HCT116 (cell line): ENCODE measurements around the gene MKNK1. TPM values are rescaled to one million over a fixed set of nuclear protein-coding genes. Genes with fewer than 3 reads are reported as not detected.

Experiments used
- ATAC-seq: fragments of 200-7000 bp; cut with Tn5 transposase; 2 replicates; pipeline ENCODE4 v1.9.1; 2020; ENCODE audit warnings: mild to moderate bottlenecking, moderate library complexity
- BruUV-seq: library from RNA; stranded (reverse); fragments of 400-500 nt; replicated peaks from 2 replicates; lab custom pipeline; 2021; lab: Mats Ljungman, UMichigan
- CTCF ChIA-PET: fragments of 300-600 bp; sonication (Branson Sonifier 250); formaldehyde crosslinking; loops from one replicate; lab custom pipeline; 2021; ENCODE audit warnings: antibody characterized with exemption; lab: Charles Lee
- POLR2A ChIA-PET: fragments of 300-600, 350-600 bp; sonication (Branson Sonifier 250); formaldehyde crosslinking; loops from one replicate; lab custom pipeline; 2021; ENCODE audit warnings: antibody characterized with exemption; lab: Charles Lee
- RAD21 ChIA-PET, 2 experiments: fragments of 300-600 bp; sonication (Branson Sonifier 250); formaldehyde crosslinking; loops; one replicate each; lab custom pipeline; 2023; ENCODE audit warnings: low total read pairs in 2 of 2; ENCODE audit not compliant: uncharacterized antibody in 2 of 2, unreplicated experiment in 2 of 2, low non-redundant PET in 1 of 2; lab: Charles Lee
- DNase-seq: peaks from one replicate; pipeline ENCODE4 v3.0.0-alpha.2; 2010; ENCODE audit warnings: low read depth, low spot score
- H2AFZ ChIP-seq: fragments of 200-600 bp; shearing (Covaris generic), sonication (generic); 2 replicates; pipeline ENCODE4 v1.6.1; 2017; ENCODE audit warnings: low read depth, mixed run types, mixed read lengths, antibody characterized with exemption, low read length; ENCODE audit not compliant: poor library complexity, severe bottlenecking
- H3K27ac ChIP-seq: 2 replicates; pipeline ENCODE4 v1.5.1; 2012; ENCODE audit warnings: low read depth, low read length
- H3K27me3 ChIP-seq: fragments of 200-600 bp; sonication (generic); 2 replicates; pipeline ENCODE4 v1.6.1; 2016; ENCODE audit warnings: mixed run types, low read length, mixed read lengths; ENCODE audit not compliant: insufficient read depth
- H3K36me3 ChIP-seq, 2 experiments: fragments of 200-500 bp in 1 of 2; fragments of 200-600 bp in 1 of 2; sonication (Bioruptor generic) in 1 of 2; sonication (generic) in 1 of 2; 2 replicates each; pipeline versions ENCODE4 v1.5.1 to v1.6.1; 2014 to 2016; ENCODE audit warnings: low read length in 2 of 2, inconsistent platforms in 1 of 2, mixed read lengths in 1 of 2, mixed run types in 1 of 2; ENCODE audit not compliant: insufficient read depth in 2 of 2, control insufficient read depth in 1 of 2
- H3K4me1 ChIP-seq, 2 experiments: fragments of 200-600 bp in 1 of 2; sonication (generic) in 1 of 2; 2 replicates each; pipeline versions ENCODE4 v1.5.1 to v1.6.1; 2012 to 2017; ENCODE audit warnings: low read length in 2 of 2, inconsistent platforms in 1 of 2, mild to moderate bottlenecking in 1 of 2, mixed read lengths in 1 of 2, mixed run types in 1 of 2, moderate library complexity in 1 of 2; ENCODE audit not compliant: insufficient read depth in 2 of 2, control insufficient read depth in 1 of 2
- H3K4me2 ChIP-seq: fragments of 200-600 bp; sonication (generic); 2 replicates; pipeline ENCODE4 v1.6.1; 2017; ENCODE audit warnings: mixed run types, low read length, mixed read lengths
- H3K4me3 ChIP-seq, 2 experiments: fragments of 200-600 bp in 1 of 2; sonication (generic) in 1 of 2; replicated peaks in 1 of 2; 2 replicates each; pipeline ENCODE4 v1.5.1; 2011 to 2016; ENCODE audit warnings: low read length in 2 of 2, control low read depth in 1 of 2, low read depth in 1 of 2, mild to moderate bottlenecking in 1 of 2, mixed read lengths in 1 of 2, mixed run types in 1 of 2
- H3K79me2 ChIP-seq: fragments of 200-600 bp; sonication (generic); 2 replicates; pipeline ENCODE4 v1.6.1; 2017; ENCODE audit warnings: mild to moderate bottlenecking, mixed run types, low read length, moderate library complexity, mixed read lengths; ENCODE audit not compliant: insufficient read depth
- H3K9ac ChIP-seq: fragments of 200-600 bp; sonication (generic); 2 replicates; pipeline ENCODE4 v1.6.1; 2016; ENCODE audit warnings: low read length, mixed read lengths
- H3K9me2 ChIP-seq: fragments of 200-600 bp; sonication (generic), shearing (Covaris generic); 2 replicates; pipeline ENCODE4 v1.6.1; 2017; ENCODE audit warnings: mixed run types, mild to moderate bottlenecking, moderate library complexity; ENCODE audit not compliant: insufficient read depth
- H3K9me3 ChIP-seq, 2 experiments: fragments of 200-500 bp in 1 of 2; fragments of 200-600 bp in 1 of 2; sonication (Bioruptor generic) in 1 of 2; sonication (generic) in 1 of 2; 2 replicates each; pipeline ENCODE4 v1.6.1; 2014 to 2017; ENCODE audit warnings: low read length in 2 of 2, mixed read lengths in 2 of 2, inconsistent platforms in 1 of 2, low read depth in 1 of 2, mild to moderate bottlenecking in 1 of 2, mixed run types in 1 of 2, moderate library complexity in 1 of 2; ENCODE audit not compliant: control insufficient read depth in 1 of 2, insufficient read depth in 1 of 2
- H4K20me1 ChIP-seq: fragments of 200-600 bp; sonication (generic), shearing (Covaris generic); 2 replicates; pipeline ENCODE4 v1.6.1; 2017; ENCODE audit warnings: mixed run types, mild to moderate bottlenecking, moderate library complexity; ENCODE audit not compliant: insufficient read depth
- ATF3 ChIP-seq: IDR thresholded peaks from 2 replicates; pipeline ENCODE4 v1.6.1; 2012
- CBX3 ChIP-seq: IDR thresholded peaks from 2 replicates; pipeline ENCODE4 v1.6.1; 2012; ENCODE audit warnings: low read depth
- CEBPB ChIP-seq: IDR thresholded peaks from 2 replicates; pipeline ENCODE4 v1.6.1; 2012; ENCODE audit warnings: low read depth
- CTCF ChIP-seq, 3 experiments: fragments of 200-600 bp in 1 of 3; sonication (generic) in 1 of 3; IDR thresholded peaks in 2 of 3; conservative IDR thresholded peaks in 1 of 3; 2 replicates each; pipeline ENCODE4 v1.5.1; 2012 to 2017; ENCODE audit warnings: low read depth in 2 of 3, low read length in 2 of 3, antibody characterized with exemption in 1 of 3, borderline replicate concordance in 1 of 3, control low read depth in 1 of 3, mild to moderate bottlenecking in 1 of 3, mixed read lengths in 1 of 3, mixed run types in 1 of 3, moderate library complexity in 1 of 3; ENCODE audit not compliant: insufficient read depth in 1 of 3
- EGR1 ChIP-seq: IDR thresholded peaks from 2 replicates; pipeline ENCODE4 v1.6.1; 2012; ENCODE audit warnings: low read depth
- EZH2 ChIP-seq: fragments of 200-600 bp; sonication (generic); IDR thresholded peaks from 2 replicates; pipeline ENCODE4 v1.6.1; 2017; ENCODE audit warnings: antibody characterized with exemption, mixed run types
- EZH2phosphoT487 ChIP-seq: fragments of 200-600 bp; IDR thresholded peaks from 2 replicates; pipeline ENCODE4 v1.6.1; 2018; ENCODE audit warnings: antibody characterized with exemption, borderline replicate concordance
- FOSL1 ChIP-seq: IDR thresholded peaks from 2 replicates; pipeline ENCODE4 v1.6.1; 2012; ENCODE audit warnings: low read depth
- JUND ChIP-seq: IDR thresholded peaks from 2 replicates; pipeline ENCODE4 v1.6.1; 2012
- MAX ChIP-seq: IDR thresholded peaks from 2 replicates; pipeline ENCODE4 v1.6.1; 2012
- POLR2AphosphoS5 ChIP-seq: IDR thresholded peaks from 2 replicates; pipeline ENCODE4 v1.6.1; 2011; ENCODE audit warnings: mild to moderate bottlenecking, low read depth, low read length, moderate library complexity
- RAD21 ChIP-seq: IDR thresholded peaks from 2 replicates; pipeline ENCODE4 v1.6.1; 2012; ENCODE audit warnings: low read depth, mild to moderate bottlenecking
- REST ChIP-seq: IDR thresholded peaks from 2 replicates; pipeline ENCODE4 v1.6.1; 2012; ENCODE audit warnings: low read depth
- SIN3A ChIP-seq: IDR thresholded peaks from 2 replicates; pipeline ENCODE4 v1.6.1; 2012; ENCODE audit warnings: low read depth
- TCF7L2 ChIP-seq: IDR thresholded peaks from 2 replicates; pipeline ENCODE4 v1.7.0; 2011; ENCODE audit warnings: borderline replicate concordance, inconsistent platforms; ENCODE audit not compliant: insufficient read depth, insufficient read length; ENCODE audit errors: extremely low read depth
- ZBTB33 ChIP-seq: IDR thresholded peaks from 2 replicates; pipeline ENCODE4 v1.6.1; 2011; ENCODE audit warnings: mild to moderate bottlenecking, low read length, moderate library complexity; ENCODE audit not compliant: insufficient replicate concordance; ENCODE audit errors: extremely low read depth
- ZFX ChIP-seq: fragments of 450-650 bp; IDR thresholded peaks from 2 replicates; pipeline ENCODE4 v1.6.1; 2017
- ZNF274 ChIP-seq: fragments of 200-500 bp; sonication (Bioruptor generic); IDR thresholded peaks from 2 replicates; pipeline ENCODE4 v1.6.1; 2014; ENCODE audit warnings: mild to moderate bottlenecking, low read depth, low read length, inconsistent platforms
- intact Hi-C: fragments of 100-400 bp; cut with micrococcal nuclease; formaldehyde crosslinking; loops from 2 replicates; pipeline ENCODE4 v1.10.0; 2022
- total RNA-seq: library from RNA; stranded (reverse); gene quantifications from one replicate; pipeline ENCODE4 v1.2.1, GENCODE V29; 2021; ENCODE audit not compliant: unreplicated experiment

The MKNK1 gene
- total RNA-seq, 1 experiment from 2014 or later, result 30.9 TPM

GRCh38 chr1:46555826-46556619 lies 48.0 kb downstream of the MKNK1 start:
- no peaks in the 10 kb centered on the region for H3K9me3 ChIP-seq
- no peak for TF ChIP-seq ZNF274
- no peak for TF ChIP-seq RAD21
- TF ChIP-seq SIN3A, result no peak
- TF ChIP-seq FOSL1, result no peak
- no peak for TF ChIP-seq JUND
- TF ChIP-seq EGR1, result no peak
- no peak for TF ChIP-seq ZFX
- no peak for TF ChIP-seq MAX
- TF ChIP-seq CBX3, result no peak
- TF ChIP-seq TCF7L2, result no peak
- TF ChIP-seq CTCF (IDR thresholded peaks at IDR 0.05 in 2 of 3, conservative IDR thresholded peaks at IDR 0.05 in 1 of 3; ENCODE audit: borderline replicate concordance in 1 of 3, insufficient read depth in 1 of 3, low read depth in 2 of 3, low read length in 2 of 3), result no peak
- no peak for TF ChIP-seq ATF3
- TF ChIP-seq CEBPB, result no peak
- no peak for TF ChIP-seq EZH2phosphoT487
- TF ChIP-seq EZH2, result no peak
- TF ChIP-seq ZBTB33, result no peak
- TF ChIP-seq POLR2AphosphoS5, result no peak
- no peak for TF ChIP-seq REST
- CTCF ChIA-PET, result no interaction called here
- ATAC-seq, result no peak
- H3K4me2 ChIP-seq, result no peak overlapping the region
- no peak for DNase-seq
- peaks cover 0 to 7% of the 10 kb centered on the region in 2 experiments; a peak in 2 of 4 replicates for H3K4me1 ChIP-seq
- H3K4me3 ChIP-seq, result no peak overlapping the region
- no peaks in the 10 kb centered on the region for H3K79me2 ChIP-seq
- H3K9me2 ChIP-seq, result no peaks in the 10 kb centered on the region
- no peaks in the 10 kb centered on the region; a peak in 2 of 4 replicates for H3K36me3 ChIP-seq
- no peak overlapping the region for H3K27ac ChIP-seq
- BruUV-seq, result no TSS peak
- RAD21 ChIA-PET, result no interaction called here
- POLR2A ChIA-PET, result no interaction called here
- H2AFZ ChIP-seq, result no peak overlapping the region
- no peak overlapping the region for H3K9ac ChIP-seq
- no peaks in the 10 kb centered on the region for H3K27me3 ChIP-seq
- intact Hi-C loops, result no loop called here
- H4K20me1 ChIP-seq, result no peaks in the 10 kb centered on the region; the same call in 1 of the 2 replicates
